Keratinocyte (primary cell): Measurements from ENCODE around the gene ARHGAP5. TPM values are rescaled to one million over a fixed set of nuclear protein-coding genes. Genes with fewer than 3 reads are reported as not detected.
A peak's percentile ranks its signal among the peaks of the same experiment; 100 is the strongest.

Source experiments
- DNase-seq: peaks from one replicate; pipeline ENCODE4 v3.0.0-alpha.2; 2011; ENCODE audit warnings: low read depth, missing footprints, low spot score
- FAIRE-seq: peaks from 2 replicates; lab custom pipeline; 2011; peaks lifted over from hg19 to GRCh38; lab: Jason Lieb, UNC
- H2AFZ ChIP-seq: 2 replicates; pipeline ENCODE4 v1.6.0; 2012; ENCODE audit warnings: low read length, control low read depth, inconsistent platforms; ENCODE audit not compliant: control insufficient read depth
- H3K27ac ChIP-seq: 2 replicates; pipeline ENCODE4 v1.5.1; 2011; ENCODE audit warnings: low read length; ENCODE audit not compliant: control insufficient read depth, insufficient read depth
- H3K27me3 ChIP-seq: 3 replicates; pipeline ENCODE4 v1.6.0; 2011; ENCODE audit warnings: low read length; ENCODE audit not compliant: control insufficient read depth, insufficient read depth; ENCODE audit errors: extremely low read depth
- H3K36me3 ChIP-seq, 2 experiments: 2 replicates in 1 of 2; 3 replicates in 1 of 2; pipeline ENCODE4 v1.5.1; 2011; ENCODE audit warnings: low read length in 2 of 2, mild to moderate bottlenecking in 1 of 2; ENCODE audit not compliant: control insufficient read depth in 2 of 2, insufficient read depth in 2 of 2; ENCODE audit errors: extremely low read depth in 1 of 2
- H3K4me1 ChIP-seq: 3 replicates; pipeline ENCODE4 v1.5.1; 2011; ENCODE audit warnings: low read length; ENCODE audit not compliant: control insufficient read depth, insufficient read depth; ENCODE audit errors: extremely low read depth
- H3K4me2 ChIP-seq: 3 replicates; pipeline ENCODE4 v1.6.0; 2011; ENCODE audit warnings: low read depth, low read length; ENCODE audit not compliant: control insufficient read depth, insufficient read depth; ENCODE audit errors: extremely low read depth
- H3K4me3 ChIP-seq, 3 experiments: fragments of 200-600 bp in 1 of 3; sonication (generic) in 1 of 3; 2 replicates in 2 of 3; 3 replicates in 1 of 3; pipeline ENCODE4 v1.5.1; 2011 to 2016; ENCODE audit warnings: low read length in 3 of 3, mild to moderate bottlenecking in 3 of 3, control low read depth in 2 of 3, inconsistent platforms in 1 of 3, low read depth in 1 of 3, mixed read lengths in 1 of 3, mixed run types in 1 of 3, moderate library complexity in 1 of 3; ENCODE audit not compliant: control insufficient read depth in 2 of 3, insufficient read depth in 2 of 3; ENCODE audit errors: extremely low read depth in 1 of 3
- H3K79me2 ChIP-seq: 2 replicates; pipeline ENCODE4 v1.6.0; 2012; ENCODE audit warnings: low read length; ENCODE audit not compliant: control insufficient read depth, insufficient read depth
- H3K9ac ChIP-seq: 3 replicates; pipeline ENCODE4 v1.6.0; 2011; ENCODE audit warnings: low read length; ENCODE audit not compliant: control insufficient read depth, insufficient read depth; ENCODE audit errors: extremely low read depth
- H3K9me1 ChIP-seq: 3 replicates; pipeline ENCODE4 v1.6.0; 2011; ENCODE audit warnings: low read length; ENCODE audit not compliant: control insufficient read depth, insufficient read depth; ENCODE audit errors: extremely low read depth
- H3K9me3 ChIP-seq: 2 replicates; pipeline ENCODE4 v1.5.1; 2012; ENCODE audit warnings: low read depth, low read length; ENCODE audit not compliant: control insufficient read depth
- H4K20me1 ChIP-seq: 3 replicates; pipeline ENCODE4 v1.6.0; 2011; ENCODE audit warnings: low read length; ENCODE audit not compliant: control insufficient read depth, insufficient read depth; ENCODE audit errors: extremely low read depth
- EZH2 ChIP-seq: IDR thresholded peaks from one replicate; pipeline ENCODE4 v1.6.1; 2012; ENCODE audit warnings: inconsistent platforms, mild to moderate bottlenecking, low read length, moderate library complexity
- dilution Hi-C: fragments of 300-500 bp; cut with MboI; formaldehyde crosslinking; loops from one replicate; pipeline ENCODE4 v1.7.0; 2020; ENCODE audit warnings: low sequenced_read_pairs; ENCODE audit not compliant: extremely low pct_ligation_motif_present
- polyA plus RNA-seq, 5 experiments: library from polyadenylated mRNA; depleted of rRNA in 3 of 5; stranded (reverse) in 3 of 5; stranded (forward) in 1 of 5; unstranded in 1 of 5; fragments of >200 nt; gene quantifications; 1 replicate in 1 of 5; 2 replicates in 3 of 5; 3 replicates in 1 of 5; pipeline versions ENCODE4 v1.2.1 to v1.2.3, GENCODE V29; 2011 to 2012; ENCODE audit warnings: missing spikeins in 2 of 5, low read depth in 1 of 5, low replicate concordance in 1 of 5
- TF ChIP-seq, protein P1 (sequence below), 3 experiments: IDR thresholded peaks in 1 of 3; conservative IDR thresholded peaks in 1 of 3; optimal IDR thresholded peaks in 1 of 3; 2 replicates in 2 of 3; 3 replicates in 1 of 3; pipeline versions ENCODE3 to v1.5.1; 2011; ENCODE audit warnings: low read length in 3 of 3, mild to moderate bottlenecking in 3 of 3, moderate library complexity in 2 of 3, control low read depth in 1 of 3, inconsistent platforms in 1 of 3; ENCODE audit not compliant: insufficient read depth in 2 of 3; ENCODE audit errors: extremely low read depth in 1 of 3

Gene ARHGAP5
- polyA plus RNA-seq, 1 donor (not counting 4 experiments of a cell fraction or from before 2014, with no cell fraction given), result 43.1 TPM

DNA sequence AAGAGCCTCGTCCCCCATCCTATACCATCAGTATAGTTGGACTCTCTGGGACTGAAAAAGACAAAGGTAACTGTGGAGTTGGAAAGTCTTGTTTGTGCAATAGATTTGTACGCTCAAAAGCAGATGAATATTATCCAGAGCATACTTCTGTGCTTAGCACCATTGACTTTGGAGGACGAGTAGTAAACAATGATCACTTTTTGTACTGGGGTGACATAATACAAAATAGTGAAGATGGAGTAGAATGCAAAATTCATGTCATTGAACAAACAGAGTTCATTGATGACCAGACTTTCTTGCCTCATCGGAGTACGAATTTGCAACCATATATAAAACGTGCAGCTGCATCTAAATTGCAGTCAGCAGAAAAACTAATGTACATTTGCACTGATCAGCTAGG lies 13.6 kb downstream of the ARHGAP5 start:
- Histone ChIP-seq H2AFZ (no peak overlapping the region), H3K27me3 (no peaks in the 10 kb centered on the region), H3K4me2 (no peak overlapping the region), H3K4me1 (peaks cover 17% of the 10 kb centered on the region), H3K9me3 (no peaks in the 10 kb centered on the region), H3K9me1 (no peaks in the 10 kb centered on the region), H3K36me3 (peaks cover 6 to 13% of the 10 kb centered on the region in 2 experiments), H3K79me2 (peaks cover 80% of the 10 kb centered on the region), H3K4me3 (no peak overlapping the region), H3K27ac (no peak overlapping the region), H3K9ac (no peak overlapping the region), H4K20me1 (peaks cover 7% of the 10 kb centered on the region)
- TF ChIP-seq, protein P1, sequence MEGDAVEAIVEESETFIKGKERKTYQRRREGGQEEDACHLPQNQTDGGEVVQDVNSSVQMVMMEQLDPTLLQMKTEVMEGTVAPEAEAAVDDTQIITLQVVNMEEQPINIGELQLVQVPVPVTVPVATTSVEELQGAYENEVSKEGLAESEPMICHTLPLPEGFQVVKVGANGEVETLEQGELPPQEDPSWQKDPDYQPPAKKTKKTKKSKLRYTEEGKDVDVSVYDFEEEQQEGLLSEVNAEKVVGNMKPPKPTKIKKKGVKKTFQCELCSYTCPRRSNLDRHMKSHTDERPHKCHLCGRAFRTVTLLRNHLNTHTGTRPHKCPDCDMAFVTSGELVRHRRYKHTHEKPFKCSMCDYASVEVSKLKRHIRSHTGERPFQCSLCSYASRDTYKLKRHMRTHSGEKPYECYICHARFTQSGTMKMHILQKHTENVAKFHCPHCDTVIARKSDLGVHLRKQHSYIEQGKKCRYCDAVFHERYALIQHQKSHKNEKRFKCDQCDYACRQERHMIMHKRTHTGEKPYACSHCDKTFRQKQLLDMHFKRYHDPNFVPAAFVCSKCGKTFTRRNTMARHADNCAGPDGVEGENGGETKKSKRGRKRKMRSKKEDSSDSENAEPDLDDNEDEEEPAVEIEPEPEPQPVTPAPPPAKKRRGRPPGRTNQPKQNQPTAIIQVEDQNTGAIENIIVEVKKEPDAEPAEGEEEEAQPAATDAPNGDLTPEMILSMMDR (optimal IDR thresholded peaks at IDR 0.05 in 1 of 3, IDR thresholded peaks at IDR 0.05 in 1 of 3, conservative IDR thresholded peaks at IDR 0.05 in 1 of 3; ENCODE audit: extremely low read depth in 1 of 3, insufficient read depth in 2 of 3, low read length in 3 of 3), result no peak
- no peak for TF ChIP-seq EZH2
- DNase-seq (no peak), FAIRE-seq (peak; percentile 68)
- dilution Hi-C loops, result no loop called here

DNA sequence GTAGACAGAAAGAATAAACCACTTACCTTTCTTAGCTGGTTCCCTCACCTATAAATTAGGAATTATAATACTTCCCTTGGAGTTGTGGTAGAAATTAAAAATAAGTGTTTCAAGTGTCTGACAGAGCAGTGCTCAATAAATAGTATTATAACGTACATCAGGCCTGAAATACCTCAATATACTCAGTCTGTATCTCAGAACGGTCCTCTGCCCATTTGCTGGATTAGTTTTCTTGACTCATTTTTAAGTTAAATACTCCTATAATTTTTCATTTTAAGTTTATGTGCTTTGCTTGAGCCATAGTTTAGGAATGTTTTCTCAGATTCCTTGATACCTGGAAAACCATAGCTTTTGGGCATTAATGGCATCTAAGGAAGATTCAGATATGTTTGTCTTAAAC lies 22.4 kb downstream of the ARHGAP5 start:
- Histone ChIP-seq H2AFZ (no peak overlapping the region), H3K4me1 (no peaks in the 10 kb centered on the region), H3K9me3 (no peaks in the 10 kb centered on the region), H4K20me1 (no peaks in the 10 kb centered on the region), H3K27me3 (no peaks in the 10 kb centered on the region), H3K9ac (no peak overlapping the region), H3K27ac (no peak overlapping the region), H3K79me2 (peaks cover 90% of the 10 kb centered on the region), H3K9me1 (no peaks in the 10 kb centered on the region), H3K4me2 (no peak overlapping the region), H3K4me3 (no peak overlapping the region), H3K36me3 (peaks cover 1 to 11% of the 10 kb centered on the region in 2 experiments)
- dilution Hi-C loops, result no loop called here
- TF ChIP-seq, protein P1 (optimal IDR thresholded peaks at IDR 0.05 in 1 of 3, IDR thresholded peaks at IDR 0.05 in 1 of 3, conservative IDR thresholded peaks at IDR 0.05 in 1 of 3; ENCODE audit: extremely low read depth in 1 of 3, insufficient read depth in 2 of 3, low read length in 3 of 3), result no peak
- no peak for TF ChIP-seq EZH2
- no peak for FAIRE-seq
- no peak for DNase-seq
